MM.1S (cell line): Measurements from ENCODE around the gene STOX1.

Experiments used
- CTCF ChIP-seq: fragments of 300-600 bp; sonication (generic); IDR thresholded peaks from 2 replicates; pipeline ENCODE4 v1.5.1; 2016; ENCODE audit warnings: antibody characterized with exemption, low read length, mixed read lengths
- EZH2 ChIP-seq: fragments of 300-600 bp; sonication (generic); optimal IDR thresholded peaks from 2 replicates; pipeline ENCODE3; 2017; ENCODE audit warnings: low read depth, mild to moderate bottlenecking, antibody characterized with exemption, low read length, mixed read lengths

DNA sequence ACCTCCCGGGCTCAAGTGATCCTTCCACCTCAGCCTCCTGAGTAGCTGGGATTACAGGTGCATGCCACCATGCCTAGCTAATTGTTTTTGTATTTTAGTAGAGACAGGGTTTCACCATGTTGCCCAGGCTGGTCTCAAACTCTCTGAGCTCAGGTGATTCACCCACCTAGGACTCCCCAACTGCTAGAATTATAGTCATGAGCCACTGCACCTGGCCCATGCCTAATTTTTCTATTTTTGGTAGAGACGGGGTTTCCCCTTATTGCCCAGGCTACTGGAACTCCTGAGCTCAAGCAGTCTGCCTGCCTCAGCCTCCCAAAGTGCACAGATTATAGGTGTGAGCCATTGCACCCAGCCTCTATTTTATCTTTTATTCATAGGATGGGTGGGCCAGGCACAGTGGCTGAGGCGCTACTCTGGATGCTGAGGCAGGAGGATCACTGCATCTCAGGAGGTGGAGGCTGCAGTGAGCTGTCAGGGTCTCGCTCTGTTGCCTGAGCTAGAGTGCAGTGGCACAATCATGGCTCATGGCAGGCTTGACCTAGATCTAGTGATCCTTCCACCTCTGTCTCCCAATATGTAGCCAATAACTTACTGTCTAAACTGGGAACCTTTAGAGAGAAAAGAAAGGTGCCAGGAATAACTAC lies 31.3 kb upstream of the STOX1 start:
- TF ChIP-seq CTCF (no peak), EZH2 (no peak)
